Embryonic facial prominence (tissue), 1 donor: ENCODE measurements around the gene TEAD4.

Source experiments
- DNase-seq: peaks from one replicate; pipeline ENCODE4 v3.0.0-alpha.2; 2016; ENCODE audit errors: extremely low spot score

The TEAD4 gene

DNA sequence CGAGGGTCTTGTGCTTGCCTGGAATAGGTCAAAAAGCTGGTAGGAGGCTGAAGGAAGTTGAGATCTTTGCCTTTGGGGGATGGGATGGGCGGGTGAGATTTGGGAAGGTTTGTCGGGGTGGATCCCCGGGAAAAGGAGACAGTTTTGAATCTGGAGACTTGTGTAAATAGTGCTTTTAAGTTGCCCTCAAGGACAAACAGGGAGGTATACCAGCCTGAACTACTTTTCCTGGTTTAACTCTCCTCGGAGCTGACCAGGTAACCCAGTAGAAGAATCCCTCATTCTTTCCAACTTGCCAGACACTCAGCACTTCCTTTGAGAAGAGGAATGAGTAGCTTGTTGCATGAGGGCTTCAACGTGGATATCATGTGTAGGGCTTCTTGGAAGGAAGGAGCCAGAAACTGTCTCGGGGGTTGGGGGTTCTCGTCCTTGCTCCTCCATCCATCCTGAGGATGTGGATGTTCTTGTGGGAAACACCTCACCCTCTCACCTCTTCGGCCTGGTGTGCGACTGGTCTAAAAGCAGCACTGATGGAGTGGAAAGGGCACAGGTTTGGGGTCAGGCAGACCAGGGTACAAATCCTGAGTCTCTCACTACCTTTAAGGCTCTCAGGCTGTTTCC is 1.9 kb downstream of the TEAD4 start:
- DNase-seq = no peak

DNA sequence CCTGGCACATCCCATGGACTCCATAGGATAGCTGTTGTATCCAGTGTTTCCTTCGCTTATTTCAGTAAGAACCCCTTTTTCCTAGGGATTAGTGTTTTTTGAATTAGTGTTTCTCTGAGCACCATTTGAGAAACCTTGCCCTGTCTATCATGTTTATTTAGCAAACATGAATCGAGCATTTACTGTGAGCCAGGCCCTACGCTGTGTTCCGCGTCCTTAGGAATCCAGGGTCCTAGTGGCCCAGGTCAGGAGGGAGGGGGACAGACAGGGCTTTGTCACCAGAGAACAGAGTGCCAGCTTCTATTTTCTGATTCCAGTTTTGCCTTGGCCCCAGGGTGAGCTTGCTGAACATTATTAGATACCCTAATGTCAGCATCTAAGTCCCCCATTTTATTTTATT is 2.5 kb downstream of the TEAD4 start:
- DNase-seq = no peak

DNA sequence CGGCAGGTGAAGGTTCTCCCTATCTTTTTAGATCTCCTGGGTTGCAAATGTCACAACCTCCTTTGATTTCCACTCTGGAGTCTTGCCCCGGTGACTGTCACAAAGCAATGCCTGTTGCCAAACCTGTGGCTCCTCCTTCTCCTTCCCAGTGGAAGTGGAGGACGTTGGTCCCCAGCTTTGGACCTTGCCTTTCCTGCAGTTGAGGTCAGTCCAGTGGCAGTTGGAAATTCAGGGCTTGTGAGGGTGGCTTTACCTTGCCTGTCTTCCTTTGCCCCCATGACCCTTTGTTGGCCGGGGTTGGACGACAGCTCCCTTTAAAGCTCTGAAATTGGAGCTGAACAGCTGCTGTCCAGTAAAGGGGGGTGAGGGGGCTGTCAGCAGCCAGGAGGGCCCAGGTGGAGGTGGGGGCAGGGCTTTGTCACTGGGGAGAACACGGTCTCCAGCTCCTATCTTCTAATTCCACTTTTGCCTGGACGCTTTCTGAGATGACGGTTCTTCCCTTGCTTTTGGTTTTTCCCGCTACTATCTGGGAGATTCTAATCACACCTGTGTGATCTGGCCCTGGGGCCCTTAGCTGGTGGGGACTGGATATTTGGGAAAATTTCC is 4.1 kb downstream of the TEAD4 start:
- no peak for DNase-seq

DNA sequence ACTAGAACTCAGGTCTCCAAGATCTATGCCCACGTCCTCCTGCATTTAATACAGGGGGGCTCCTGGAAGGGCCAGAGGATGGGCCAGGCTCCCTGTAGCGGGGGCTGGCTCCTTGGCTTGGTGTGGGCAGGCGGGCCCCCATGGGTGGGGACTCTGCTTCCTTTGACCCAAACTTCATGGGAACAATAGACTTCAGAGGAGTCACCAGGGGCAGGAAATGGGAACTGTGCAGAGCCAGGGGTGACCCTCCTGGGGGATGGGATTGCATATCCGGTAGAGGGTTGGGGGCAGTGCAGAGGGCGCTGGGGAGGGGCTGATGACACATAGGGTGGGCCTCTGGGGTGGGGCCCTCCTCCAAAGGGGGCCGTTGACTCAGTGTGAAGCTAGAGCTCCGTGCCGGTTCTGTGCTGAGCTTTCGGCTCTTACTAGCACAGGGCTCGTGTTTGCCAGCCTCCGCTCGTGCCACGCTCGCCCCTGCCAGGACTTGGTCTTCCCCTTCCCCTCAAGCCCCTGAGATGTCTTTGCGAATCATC is 4.6 kb downstream of the TEAD4 start:
- DNase-seq = no peak

DNA sequence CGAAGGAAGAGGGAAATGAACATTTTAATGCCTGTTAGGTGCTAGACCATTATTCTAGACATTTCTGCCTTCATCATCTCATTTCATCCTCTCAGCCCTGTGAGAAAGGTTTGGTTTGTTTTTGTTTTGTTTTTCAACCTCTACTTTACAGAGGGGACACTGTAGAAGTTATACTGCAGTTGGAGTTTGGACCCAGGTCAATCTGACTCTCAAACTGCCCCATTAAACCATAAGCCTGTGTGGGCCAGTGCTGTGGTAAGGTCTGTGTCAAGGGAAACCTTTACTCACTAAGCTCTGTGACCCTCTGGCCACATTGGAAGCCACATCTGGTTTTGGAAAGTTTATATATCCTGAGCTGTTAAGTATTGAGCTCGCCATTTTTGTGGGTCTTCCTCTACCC is 8.5 kb downstream of the TEAD4 start:
- no peak for DNase-seq

DNA sequence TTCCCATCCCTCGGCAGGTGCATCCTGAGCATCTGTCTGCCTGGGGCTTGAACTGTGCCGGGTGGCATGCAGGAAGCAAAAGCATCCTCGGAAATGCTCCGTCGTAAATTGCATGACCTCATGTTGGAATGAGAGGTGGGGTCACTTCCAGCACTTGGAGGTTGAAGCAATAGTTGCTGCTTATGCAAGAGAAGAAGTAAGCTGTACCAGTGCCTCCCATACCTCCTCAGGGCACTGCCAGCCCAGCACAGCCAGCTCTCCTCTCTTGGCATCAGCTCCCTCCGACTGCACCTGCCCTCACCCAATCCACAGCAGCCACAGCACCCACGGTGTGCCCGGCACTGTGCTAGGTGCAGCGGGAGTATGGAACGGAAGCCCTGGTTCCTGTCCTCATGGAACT is 11.5 kb downstream of the TEAD4 start:
- DNase-seq = no peak

DNA sequence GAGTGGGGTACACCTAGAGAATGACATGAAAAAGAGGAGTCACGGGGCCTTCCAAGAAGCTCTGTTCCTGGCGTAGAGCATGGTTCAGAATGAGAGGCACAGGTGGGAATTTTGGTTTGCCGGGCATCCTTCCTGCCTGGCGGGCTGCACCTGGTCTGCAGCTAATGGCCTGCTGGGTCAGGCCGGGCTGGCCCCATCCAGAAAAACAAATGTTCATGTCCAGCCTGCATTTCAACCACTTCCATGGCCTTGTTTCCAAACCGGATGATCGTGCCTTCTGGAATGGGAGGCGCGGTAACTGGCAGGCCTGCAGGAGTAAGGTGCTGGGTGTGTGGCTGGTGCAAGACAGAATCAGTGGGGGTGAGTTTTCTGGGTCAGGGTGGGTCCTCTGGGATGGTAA is 14.4 kb downstream of the TEAD4 start:
- no peak for DNase-seq

DNA sequence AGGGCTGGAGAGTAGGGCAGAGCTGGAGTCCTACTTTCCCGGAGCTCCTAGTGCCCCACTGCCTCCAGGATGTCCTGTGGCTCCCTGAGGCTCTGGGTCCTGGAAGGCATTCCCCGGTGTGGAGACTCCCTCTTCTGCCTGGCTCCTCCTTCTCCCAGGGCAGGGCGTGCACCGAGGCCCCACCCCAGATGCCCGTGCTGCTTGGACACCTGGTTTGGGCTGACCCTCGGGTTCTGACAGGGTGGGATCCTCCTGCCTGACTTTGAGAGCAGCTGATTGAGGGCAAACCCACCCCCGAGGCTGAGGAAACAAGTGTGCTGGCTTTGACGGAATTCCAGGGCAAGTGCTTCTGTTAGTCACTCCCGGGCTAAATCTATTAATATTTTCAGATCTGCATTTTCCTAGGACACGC is 15.4 kb downstream of the TEAD4 start:
- no peak for DNase-seq

DNA sequence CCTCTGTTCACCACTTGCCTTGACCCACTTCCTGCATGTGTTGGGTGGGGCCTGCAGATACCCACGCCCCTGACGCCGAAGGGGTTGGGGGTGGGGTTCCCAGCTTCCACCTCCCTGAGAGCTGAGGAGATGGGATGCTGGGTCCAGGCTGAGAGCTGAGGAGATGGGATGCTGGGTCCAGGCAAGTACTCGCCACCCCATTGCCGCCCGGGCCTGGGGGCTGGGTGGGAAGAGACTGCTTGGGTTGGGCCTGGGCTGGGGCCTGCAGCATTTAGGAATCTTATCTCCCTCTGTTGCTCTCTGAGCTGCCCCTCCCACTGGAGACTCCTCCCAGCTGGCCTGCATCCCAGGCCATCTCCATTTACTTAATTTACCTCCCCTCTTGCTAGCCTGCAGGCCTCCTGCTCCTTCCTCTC is 17.4 kb downstream of the TEAD4 start:
- DNase-seq = no peak

DNA sequence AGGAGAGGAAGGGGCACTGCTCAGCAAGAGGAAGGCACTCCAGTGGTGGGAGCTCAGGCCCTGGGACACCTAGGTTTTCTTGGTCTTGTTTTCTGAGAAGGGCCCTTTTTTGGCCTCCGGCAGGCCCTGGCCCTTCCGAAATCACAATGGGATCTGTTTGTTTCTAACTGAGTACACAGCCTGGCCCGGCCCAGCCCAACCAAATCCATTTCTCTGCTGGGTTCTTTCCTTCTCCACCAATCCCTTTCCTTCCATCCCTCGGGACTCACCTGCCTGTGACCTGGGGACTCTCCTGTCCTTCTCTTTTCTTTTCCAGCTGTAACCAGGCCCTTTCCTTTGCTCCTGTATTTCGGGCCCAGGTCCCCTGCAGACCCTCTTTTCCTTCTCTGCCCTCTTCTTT is 18.6 kb downstream of the TEAD4 start:
- no peak for DNase-seq

DNA sequence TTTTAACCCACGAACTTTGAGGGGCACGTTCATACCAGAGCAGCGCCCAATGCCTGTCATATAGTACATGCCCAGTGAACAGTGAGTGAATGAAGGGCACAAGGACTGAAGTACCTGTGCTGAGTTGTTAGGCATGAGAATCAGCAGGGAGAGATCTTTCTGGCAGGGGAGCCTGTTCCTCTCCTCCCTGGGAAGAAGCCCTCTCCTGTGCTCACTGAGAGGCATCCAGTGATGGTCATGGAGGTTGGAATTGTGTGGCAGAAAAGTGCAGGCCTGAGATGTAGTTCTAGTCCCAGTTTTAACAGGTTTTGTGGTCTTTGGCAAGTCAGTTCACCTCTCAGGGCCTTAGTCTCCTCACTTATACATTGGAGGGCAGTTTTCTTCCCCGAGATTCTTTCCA is 20.6 kb downstream of the TEAD4 start:
- DNase-seq = no peak

DNA sequence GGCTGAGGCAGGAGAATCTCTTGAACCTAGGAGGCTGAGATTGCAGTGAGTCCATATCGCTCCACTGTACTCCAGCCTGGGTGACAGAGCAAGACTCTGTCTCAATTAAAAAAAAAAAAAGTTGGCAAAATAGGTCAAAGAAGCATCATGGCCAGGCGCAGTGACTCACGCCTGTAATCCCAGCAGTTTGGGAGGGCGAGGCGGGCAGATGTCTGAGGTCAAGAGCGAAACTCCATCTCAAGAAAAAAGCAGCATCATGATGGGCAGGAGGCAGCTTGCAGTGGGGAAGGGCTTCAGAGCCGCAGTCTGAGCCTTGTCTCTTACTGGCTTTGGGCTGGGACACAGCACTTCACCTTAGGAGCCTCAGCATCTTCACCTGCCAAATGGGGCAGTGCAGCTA is 21.4 kb downstream of the TEAD4 start:
- no peak for DNase-seq

DNA sequence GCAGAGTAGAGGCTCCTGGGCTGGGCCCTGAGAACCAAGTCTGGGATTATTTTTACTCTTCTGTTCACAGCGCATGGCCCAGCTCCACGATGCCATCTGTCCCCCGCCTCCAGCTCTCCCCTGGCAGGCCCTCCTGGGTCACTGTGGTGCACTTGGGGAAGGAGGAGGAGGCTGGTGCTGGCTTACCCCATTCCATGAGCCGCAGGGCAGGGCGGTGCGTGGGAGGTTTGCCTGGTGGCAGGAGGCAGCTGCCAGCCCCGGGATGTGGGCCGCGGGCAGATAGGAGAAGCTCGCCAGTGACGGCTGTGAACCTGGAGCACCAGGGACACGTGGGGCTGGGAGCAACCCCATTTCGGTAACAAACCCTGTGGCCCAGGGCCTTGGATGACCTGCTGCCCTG is 23.2 kb downstream of the TEAD4 start:
- no peak for DNase-seq

DNA sequence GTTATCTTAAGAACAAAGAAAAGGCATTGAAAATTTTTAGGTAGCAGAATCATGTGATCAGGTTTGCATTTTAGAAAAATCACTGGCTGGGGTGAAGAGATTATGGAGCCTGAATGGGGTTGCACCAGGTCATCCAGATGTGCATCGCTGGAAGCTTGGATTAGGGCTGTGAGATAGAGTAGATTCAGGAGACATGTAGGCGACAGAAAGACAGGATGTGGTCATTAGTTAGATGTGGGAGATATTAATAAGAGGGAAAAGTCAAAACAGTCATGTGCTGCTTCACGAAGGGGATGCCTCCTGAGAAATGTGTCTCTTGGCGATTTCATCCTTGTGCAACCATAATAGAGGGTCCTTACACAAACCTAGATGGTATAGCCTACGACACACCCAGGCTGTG is 25.1 kb downstream of the TEAD4 start:
- DNase-seq = no peak

DNA sequence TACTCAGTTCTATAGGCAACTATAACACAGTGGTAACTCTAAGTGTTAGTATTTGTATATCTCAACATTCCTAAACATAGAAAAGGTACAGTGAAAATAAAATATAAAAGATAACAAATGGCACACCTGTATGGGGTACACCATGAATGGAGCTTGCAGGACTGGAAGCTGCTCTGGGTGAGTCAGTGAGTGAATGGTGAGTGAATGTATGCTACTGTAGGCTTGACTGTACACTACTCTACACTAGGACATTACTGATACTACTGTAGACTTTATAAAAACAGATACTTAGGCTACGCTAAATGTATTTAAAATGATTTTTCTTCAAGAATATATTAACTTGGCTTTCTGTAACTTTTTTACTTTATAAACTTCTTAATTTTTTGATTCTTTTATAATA is 25.5 kb downstream of the TEAD4 start:
- DNase-seq = no peak

DNA sequence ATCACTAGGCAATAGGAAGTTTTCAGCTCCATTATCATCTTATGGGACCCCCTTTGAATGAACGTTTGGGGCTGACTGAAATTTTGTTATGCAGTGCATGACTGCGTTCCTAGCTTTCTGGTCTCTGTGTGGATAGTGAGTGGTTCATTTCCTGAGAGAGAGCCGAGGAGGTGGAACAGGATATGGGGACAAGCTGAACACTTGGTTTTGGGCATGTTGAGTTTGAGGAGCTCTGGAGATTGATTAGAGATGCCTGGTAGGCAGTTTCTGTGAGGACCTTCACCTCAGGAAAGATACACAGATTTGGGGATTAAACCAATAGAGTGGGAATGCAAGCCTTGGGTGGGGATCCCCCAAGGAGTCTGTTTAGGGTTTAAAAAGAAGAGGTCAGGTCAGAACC is 27.7 kb downstream of the TEAD4 start:
- DNase-seq = no peak

DNA sequence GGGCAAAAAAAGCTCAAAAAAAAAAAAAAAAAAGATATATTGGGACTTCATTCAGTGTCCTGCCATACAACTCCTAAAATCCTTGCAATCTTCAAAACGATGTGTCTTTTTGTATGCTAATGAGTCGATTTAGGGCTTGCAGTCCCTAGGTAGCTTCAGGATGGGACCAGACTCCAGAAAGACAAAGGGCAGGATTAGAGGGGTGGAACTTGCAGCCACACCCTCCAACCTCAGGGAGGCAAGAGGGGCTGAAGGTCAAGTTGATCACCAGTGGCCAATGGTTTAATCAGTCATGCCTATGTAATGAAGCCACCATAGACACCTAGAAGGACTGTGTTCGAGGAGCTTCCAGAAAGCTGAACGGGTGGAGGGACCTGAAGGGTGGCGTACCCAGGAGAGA is 29.3 kb downstream of the TEAD4 start:
- DNase-seq = no peak

DNA sequence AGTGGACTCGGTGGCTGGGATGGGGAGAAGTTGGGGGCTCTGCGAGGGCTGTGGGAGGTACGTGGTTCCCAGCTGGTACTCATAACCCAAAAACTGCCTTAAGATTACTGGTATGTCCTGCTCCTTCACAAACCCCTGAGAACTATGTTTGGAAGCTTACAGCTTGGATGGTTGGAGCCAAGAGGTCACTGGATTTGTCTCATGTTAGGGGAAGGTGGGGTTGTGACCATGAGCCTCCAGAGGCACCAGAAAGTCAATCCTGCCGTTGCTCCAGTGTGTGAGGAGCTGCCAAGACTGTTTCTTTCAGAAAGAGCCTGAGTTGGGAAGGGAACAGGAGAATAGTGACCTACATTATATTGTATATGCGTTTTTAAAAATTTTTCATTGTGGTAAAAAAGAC is 33.5 kb downstream of the TEAD4 start:
- no peak for DNase-seq

DNA sequence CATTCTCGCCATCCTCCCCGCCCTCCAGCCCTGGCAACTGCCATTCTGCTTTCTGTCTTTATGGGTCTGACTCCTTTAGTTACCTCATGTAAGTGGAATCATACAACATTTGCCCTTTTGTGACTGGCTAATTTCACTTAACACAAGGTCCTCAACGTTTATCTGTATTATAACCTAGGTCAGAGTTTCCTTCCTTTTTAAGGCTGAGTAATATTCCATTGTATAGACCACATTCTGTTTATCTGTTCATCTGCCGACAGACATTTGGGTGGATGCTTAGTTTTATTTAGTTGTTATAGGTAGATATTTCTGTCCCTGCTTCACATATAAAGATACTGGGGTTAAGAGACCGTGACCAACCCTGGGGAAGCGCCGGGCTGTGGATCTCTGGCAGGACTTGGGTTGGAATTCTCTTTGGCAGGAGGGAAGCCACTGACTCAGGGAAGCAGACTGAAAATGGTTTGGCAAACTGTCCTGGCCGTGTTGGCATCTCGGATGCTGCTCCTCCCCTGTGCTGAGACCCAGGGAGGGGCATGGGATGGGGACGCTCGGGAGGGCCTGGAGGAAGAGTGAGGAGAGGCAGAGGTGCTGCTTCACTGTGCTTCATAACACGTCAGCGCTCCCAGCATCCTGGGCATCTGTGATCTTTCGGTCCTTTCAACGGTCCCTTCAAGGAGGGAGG is 38.9 kb downstream of the TEAD4 start:
- no peak for DNase-seq

DNA sequence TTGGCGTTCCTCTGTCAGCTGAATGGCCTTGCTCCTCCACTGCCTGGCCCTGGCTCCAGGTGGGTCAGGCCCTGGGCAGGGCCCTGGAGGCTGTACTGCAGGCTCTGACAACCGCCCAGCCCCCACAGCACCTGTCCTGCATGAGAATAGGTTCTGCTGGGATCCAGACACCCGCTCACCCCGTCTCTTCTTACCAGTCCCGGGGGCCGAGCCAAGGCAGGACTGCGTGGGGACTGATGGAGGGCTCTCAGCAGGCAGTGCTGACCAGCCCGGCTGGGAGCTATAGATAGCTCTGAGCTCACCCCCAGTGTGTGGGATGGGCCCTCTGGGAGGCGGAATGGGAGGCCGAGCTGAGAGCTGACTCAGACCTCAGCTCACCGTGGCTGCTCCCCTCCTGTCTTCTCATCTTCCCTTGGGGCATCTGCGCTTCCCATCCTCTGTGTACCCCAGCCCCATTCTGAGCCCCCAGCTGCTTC is 39.6 kb downstream of the TEAD4 start:
- DNase-seq = no peak

DNA sequence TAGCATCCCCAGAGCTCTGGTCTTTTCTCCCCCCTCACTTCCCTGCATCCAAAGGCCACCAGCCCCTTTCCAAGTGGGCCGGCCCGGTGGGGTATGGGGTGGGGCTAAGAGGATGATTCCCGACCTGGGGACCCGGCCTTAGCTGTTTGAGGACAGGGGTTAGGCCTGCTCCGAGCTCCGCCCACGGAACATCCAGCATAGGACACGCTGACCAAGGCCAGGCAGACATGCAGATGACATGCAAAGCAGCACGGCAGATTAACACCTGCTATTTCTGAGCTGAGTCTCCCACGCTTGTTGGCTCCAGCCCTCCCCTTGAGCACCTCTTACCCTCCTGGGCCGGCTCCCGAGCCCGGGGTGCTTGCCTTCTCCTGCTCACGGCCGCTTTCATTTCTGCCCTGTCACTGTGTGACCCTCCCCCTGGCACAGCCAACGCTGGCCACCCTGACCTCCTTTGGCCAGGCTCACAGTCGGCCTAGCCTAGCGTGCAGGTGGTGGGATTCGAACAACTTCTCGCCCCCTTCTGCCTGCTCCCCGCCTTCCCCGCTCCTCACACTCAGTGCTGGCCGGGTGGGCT is 40.2 kb downstream of the TEAD4 start:
- no peak for DNase-seq

DNA sequence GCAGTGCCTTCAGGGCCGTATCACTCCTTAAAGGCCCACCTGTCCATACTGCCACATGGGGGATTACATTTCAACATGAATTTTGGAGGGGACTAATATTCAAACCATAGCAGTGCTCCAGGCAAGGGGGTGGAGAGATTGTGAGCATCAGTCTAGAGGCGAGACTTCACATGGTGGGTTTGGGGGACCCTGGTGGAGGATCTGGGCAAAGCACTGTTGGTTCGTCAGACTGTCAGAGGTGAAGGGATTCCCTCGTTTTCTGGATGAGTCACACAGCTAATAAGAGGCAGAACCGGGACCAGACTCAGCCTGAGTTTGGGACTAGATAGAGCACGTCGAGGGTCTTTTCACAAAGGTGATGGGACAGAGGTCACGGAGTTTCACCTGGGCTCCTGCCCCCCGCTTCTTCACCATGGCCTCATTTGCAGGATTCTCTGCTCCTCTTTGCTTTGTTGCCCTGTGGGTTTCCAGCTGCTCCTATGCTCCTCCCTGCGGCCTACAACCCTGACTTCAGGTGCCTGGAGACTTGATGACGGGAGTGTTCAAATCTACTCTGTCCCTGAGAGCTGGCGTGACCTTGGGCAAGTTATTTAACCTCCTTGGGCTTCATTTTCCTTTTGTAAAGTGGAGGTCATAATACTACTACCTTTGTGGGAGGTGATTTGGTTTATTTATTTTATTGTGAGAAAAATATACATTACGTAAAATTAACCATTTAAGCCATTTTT is 41.5 kb downstream of the TEAD4 start:
- no peak for DNase-seq
